NCI-H1930 (cell line): ENCODE data around the gene ZBTB42.
A peak's percentile ranks its signal among the peaks of the same experiment; 100 is the strongest.

Experiments
- DNase-seq, 2 experiments: peaks; one replicate each; lab custom pipeline; 2025; lab: John Stamatoyannopoulos, UW

Gene ZBTB42

DNA sequence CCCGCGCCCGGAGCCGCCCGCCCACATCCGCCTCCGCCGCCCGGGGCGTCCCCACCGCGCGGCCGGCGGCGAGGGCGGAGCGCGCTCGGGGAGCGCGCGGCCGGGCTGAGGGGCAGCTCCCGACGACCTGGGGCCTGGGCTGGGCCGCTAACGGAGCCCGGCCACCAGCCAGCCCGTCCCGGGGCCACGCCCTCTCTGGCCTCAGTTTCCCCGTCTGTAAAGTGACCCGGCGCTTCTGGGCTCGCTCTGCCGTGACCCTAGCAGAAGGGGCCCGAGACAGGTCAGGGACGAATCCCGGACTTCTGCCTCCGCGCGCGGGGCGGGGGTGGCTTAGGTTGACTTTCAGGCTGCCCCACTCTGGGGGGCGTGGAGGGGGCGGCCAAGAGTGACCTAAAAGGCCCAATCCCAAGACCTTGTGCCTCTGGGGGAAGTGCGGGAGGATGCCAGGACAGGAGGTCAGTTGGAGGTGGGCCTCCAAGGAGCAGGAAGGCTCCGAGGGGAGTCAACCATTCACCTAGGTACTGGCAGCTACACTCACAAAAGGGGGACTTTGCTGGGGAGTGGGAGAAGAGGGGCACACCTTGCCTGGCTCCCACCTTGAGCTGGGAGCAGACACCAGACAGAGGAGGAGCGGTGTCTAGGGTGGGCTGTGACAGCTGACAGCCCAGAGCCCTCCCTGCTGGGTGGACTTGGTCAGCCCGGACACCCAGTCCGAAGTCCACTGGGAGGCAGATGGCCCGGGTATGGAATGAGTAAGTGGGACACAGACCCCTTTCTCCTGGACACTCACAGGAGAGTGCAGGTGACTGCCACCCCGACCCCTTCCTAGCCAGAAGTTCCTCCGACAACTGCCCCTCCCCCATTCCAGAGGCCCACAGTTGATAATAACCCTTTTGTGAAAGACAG, 4.9 kb upstream of the ZBTB42 start:
- peak in 1 of 2 experiments; percentile 44 for DNase-seq

DNA sequence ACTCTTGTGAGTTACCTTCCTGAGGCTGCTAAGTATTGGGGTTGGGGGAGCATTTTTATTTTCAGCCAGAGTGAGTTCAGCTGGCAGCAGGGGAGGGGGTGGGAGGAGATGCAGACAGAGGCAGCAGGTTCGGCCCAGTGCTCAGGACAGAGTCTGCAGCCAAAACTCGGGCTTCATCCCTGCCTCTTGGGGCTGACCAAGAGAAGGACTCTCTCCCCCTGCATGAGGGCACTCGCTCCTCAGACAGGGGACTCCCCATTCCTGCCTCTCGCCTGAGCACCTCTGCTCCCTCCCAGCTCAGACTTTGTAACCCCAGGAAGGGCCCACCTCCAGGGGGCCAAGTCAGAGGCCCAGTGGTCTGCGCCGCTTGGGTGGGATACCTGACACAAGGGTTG, 4.2 kb upstream of the ZBTB42 start:
- DNase-seq, result no peak

DNA sequence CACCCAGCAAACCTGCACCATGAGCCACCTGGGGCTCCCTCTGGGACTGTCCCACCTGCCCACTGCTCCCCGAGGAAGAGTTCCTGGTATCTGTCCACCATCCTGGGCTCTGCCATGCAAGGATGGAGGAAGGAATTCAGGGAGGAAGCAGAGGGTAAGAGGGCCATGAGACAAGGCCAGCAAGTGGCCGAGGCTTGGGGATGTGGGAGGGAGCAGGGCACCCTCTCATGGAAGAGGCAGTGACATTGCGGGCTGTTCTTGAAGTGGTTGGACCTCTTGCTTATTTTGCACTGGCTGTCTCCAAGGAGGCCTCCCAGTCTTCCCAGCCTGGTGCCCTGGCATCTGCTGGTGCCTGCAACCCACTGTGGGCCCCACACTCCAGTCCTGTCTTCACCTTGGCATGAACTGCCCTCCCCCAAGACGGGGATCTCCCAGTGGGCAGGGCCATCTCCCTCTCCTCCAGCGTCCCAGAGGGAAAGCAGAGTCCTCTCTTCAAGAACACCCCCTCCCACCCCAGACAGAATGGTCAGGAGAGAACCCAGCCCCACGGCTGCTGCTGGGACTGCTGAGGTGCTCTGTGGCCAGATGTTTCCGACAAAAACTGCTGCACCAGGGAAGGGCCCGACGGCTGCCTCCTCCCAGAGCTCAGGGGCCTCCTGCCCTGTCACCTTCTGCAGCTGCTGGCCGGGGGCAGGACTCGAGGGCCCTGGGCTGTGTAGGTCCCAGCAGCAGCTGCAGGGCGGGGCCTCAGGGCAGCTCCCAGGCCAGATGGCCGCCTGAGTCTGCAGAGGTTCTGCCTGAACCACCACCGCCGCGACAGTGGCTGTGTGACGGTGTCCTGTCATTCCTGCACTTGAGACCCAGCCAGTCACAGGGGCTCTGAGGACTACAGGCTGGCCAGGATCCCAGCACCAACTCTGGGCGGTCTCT, 3.5 kb upstream of the ZBTB42 start:
- DNase-seq, result no peak

DNA sequence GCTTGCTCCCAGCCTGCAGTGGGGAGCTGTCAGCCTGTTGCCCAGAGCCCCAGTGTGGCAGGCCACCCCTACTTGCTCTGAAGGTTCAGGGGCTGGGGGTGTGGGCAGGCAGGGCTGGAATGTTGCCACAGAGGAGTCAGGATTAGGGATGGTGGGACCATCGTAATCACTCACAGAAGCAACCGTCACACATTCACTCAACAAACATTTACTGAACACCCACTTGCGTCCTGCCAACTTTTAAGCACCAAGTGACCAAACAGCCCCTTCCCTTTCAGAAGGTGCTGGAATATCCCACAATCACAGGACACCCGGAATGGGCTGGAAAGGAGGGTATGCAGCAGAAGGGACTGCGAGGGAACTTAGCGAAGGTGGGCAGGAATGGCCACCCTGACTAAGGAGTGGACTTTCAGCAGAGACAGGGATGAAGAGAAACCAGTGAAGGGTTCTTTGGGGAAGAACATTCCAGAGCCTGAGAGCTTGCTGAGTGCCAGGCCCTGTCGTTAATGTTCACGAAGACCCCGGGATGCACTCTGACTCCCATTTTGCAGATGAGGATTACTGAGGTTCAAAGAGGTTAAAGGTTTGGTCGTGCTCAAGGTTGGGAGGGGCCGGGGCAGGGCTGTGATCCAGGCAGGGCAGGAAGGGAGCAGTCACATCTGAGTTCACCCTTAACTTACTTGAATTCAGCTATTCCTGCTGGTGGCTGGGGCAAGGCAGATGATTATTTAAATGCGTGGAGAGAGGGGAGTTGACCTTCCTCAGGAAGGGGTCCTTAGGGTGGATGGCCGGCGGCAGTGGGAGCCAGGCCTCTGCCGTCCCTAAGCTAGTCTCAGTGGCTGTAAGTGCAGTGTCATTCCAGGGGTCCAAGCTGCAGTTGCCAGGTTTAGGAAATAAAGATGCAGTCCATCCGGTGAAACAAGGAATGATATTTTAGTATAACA, 2.3 kb upstream of the ZBTB42 start:
- no peak for DNase-seq

DNA sequence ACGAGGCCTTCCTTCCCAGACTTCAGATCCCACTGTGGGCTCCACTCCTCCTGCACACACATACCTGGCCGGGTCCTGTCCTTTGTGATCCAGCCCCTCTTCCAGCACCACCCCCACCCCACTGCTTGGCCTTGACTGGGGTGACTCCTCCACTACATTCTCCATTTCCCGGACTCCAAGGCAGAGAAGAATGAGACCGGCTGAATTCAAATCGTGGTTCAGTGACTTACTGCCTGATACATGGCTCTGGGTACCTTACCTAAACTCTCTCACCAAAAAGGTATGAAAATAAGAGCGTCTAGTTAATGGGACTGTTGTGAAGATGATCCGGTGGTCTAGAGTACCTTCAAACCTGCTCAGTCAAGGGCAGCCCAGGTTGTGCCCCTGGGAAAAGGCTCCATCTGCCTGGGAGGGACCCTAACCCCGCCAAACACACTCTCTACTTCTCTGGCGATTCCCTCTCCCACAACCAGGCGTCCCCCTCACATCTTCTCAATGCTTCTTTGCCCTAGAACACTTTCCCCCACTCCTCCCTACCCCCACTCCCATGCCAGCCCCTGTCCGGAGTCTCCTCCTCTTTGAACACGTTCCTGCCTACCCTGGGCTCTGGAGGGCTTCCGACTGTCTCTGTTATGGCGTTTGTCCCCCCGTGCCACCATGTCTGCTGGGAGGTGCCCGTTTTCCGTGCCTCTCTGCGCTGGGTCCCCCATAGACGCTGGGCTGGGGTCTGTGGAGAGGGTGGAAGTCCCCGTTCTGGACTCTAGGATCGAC, 1.5 kb upstream of the ZBTB42 start:
- DNase-seq, result no peak

DNA sequence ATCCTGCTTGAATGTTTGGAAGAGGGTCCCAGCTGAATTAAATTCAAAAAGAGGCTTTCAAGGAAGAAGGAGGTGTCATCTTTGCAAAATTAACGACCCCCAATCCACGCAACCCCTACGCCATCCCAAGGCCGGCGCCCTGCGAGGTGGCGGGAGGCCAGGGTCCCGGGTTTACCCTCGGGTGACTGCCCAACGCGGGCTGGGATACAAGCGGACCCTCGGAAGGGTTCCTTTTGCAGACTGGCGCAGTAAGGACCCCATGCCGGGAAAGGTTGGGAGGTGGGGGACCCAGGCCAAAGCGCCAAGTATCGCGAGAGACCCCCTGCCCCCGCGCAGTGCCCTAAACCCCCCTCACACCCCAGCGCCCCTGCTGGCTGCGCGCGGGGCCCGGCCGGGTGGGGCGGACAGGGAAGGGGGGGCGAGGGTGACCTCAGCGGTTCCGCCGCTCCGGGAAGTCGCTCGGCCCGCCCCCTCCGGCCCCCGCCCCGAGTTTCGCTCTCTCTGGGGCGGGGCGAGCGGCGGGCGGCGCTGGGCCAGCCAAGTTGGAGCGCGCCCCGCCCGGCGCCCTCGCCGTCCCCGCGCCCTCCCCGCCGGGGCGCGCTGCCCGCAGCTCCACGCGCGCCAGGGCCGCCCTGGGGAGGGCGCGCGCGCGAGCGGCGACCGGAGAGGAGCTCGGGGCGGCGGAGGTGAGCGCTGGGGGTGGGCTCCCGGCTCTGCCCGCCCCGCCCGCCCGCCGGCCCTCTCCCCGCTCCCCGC, 708 bp upstream of the ZBTB42 start:
- peak; percentile 72 to 84 for DNase-seq

DNA sequence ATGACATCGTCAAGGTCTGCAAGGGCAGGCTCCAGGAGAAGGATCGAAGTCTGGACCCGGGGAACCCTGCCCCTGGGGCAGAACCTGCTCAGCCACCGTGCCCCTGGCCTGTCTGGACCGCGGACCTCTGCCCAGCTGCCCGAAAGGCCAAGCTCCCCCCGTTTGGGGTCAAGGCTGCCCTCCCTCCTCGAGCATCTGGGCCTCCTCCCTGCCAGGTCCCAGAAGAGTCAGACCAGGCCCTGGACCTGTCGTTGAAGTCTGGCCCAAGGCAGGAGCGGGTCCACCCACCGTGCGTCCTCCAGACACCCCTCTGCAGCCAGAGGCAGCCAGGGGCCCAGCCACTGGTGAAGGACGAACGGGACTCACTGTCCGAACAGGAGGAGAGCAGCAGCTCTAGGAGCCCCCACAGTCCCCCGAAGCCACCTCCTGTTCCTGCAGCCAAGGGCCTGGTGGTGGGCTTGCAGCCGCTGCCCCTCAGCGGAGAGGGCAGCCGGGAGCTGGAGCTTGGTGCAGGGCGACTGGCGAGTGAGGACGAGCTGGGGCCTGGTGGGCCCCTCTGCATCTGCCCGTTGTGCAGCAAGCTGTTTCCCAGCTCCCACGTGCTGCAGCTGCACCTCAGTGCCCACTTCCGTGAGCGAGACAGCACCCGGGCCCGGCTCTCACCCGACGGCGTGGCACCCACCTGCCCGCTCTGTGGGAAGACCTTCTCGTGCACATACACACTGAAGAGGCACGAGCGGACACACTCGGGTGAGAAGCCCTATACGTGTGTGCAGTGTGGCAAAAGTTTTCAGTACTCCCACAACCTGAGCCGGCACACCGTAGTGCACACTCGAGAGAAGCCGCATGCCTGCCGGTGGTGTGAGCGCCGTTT, 856 bp downstream of the ZBTB42 start:
- DNase-seq, result no peak

DNA sequence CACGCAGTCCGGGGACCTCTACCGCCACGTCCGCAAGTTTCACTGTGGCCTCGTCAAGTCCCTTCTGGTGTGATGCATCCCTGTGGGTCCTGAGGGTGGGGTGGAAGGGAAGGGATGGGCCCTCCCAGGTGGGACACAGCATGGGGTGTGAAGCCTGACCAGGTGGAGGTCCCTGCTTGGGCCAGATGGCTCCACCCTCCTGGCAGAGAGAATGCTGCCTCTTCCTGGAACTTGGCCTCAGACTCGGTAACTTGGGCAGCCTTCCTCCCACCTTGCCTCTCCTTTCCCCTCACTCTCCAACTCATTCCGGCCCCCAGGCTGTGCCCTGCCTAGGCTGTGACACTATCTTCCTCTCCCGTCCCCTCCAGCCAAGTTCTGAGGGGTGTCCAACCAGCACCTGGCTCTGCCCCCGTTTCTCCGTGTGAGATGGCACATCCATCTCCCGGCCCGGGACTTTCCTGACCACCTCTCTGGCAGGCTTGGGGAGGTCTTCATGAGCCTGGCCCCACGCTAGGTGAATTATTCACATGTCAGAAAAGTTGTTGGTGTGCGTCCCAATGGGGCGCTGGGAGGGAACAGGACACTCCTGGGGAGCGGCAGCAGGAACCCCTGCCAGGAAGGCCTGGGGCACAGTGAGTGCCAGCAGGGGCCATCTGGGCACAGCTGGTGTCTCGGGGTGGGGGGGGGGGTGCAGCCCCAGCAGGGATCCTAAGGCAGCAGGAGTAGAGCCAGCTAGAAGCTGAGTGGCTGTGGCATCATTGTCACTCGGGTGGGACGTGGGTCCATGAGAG, 1.7 kb downstream of the ZBTB42 start:
- no peak for DNase-seq

DNA sequence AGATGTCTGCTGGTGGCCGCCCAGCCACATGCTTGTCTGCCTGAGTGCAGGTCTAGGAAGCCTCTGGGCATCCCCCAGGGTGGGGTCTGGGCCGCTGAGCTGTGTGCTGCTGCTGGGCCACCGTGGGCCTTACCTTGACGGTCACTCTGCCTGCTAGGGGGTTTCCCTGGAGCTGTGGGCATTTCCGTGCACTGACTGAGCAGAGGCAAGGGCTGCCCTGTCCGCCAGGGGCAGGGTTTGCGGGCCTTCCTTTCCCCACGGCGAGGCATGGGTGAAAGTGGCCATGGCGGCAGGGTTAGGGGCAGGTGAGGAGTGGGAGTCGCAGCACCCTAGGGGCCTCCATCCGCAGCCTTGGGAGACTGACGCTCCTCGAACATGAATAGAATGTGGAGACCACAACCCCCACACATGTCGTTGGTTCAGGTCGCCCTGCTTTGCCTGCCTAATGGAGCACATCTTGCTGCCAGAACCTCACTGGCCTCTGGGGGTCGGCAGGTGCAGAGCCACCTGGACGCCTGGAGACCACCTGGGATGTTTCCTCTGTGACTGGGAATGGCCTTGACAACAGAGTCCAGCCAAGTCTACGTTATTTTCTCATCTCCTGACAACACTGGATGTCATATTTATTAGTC, 2.5 kb downstream of the ZBTB42 start:
- no peak for DNase-seq

DNA sequence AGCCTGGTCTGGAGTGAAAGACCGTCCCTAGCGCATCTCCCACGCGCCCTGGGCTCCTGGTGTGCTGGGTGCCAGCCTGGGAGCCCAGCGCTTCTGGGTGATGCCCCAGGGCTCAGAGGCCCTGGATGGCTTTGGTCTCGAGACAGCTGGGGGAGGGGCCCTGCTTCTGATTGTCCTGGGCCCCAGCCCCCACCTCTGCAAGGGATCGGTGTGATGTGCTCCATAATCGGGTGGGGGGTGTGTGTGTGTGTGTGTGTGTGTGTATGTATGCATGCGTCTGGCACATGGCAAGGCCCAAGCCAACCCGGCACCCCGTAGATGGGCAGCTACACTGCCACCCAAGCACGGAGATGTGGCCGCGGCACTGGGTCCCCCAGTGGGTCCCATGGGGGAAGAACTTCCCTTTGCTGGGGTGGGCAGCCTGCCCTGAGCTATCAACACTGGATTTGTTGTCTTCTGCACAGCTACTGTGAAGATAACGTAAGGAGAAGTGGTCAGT, 3.1 kb downstream of the ZBTB42 start:
- DNase-seq, result no peak

DNA sequence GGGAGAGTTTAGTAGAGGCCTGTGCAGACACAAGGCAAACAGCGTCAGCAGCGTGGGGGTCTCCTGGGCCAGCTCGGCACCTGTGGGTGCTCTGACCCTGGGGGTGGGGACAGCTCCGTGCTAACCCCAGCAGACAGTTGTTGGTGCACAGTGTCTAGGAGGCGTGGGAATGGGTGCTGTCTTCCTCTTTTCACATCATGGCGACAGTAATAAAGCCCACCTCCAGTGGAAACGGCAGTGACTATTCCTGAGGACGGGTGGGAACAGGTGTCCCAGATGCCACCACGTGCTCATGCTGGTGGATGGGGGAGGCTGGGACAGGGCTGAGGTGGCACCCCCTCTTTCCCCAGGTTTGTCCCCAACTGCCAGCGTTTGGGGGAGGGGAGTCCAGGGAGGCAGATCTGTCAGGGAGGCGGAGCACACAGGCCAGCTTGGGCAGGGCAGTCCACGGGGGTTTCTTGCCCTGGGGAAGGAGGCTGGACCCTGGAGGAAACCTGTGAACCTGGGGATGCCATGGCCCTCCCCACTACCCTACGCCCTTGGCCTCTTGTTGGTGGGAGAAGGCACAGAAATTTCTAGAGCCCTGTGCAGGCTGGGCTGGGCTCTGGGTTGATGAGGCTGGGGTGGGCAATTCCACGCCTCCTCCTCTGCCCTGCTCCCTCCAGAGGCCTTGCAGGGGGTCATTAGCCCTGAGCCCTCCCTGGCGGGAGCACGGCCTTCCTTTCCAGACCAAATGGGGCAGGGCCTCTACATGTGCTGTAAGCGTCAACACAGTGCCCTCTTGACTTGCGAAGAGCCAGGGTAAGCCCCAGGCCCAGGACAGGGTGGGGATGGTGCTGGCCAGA, 3.8 kb downstream of the ZBTB42 start:
- no peak for DNase-seq

DNA sequence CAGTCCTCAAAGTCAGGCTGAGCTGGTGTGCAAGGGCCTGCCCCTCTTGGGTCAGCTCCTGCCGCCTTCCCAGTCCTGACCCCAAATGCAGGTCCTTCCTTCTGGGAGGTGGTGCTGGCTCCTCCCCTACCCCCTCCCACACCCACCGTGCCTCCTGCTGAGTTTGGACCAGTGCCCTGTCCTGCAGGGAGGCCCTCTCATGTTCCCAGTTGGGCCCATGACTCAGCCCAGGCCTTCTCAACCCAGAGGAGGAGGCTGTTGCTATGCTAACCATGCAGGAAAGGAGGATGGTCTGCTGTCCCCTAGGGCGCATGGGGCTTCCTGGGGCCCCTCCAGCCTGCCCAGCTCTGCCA, 4.4 kb downstream of the ZBTB42 start:
- no peak for DNase-seq

DNA sequence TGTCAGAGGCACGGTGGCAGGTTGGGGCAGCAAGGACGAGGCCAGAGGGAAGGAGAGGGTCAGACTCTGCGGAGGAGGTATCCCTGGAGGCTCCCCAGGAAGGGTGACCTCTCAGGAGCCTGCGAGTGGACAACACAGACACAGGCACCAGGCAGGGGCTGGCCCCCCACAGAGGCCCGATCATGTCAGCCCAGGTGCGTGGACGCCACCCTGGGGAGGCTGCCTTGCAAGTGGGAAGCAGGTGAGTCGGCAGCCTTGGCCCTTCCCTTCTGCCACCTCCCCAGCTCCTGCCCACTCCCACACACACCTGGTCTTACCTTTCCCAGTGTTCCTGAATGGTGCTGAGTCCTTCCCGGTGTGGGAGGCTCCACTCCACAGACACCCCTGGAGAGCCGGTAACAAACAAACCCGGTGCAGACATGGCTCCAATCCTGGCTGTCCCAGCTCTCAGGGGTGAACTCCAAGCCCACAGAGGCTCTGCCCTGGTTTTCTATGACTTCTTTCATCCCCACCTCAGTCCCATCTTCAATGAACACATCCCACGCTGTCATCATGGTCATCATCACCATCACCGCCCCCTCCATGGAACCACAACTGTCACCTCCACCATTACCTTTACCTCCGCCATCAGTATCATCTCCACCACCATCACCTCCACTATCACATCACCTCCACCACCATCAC, 5.2 kb downstream of the ZBTB42 start:
- no peak for DNase-seq

DNA sequence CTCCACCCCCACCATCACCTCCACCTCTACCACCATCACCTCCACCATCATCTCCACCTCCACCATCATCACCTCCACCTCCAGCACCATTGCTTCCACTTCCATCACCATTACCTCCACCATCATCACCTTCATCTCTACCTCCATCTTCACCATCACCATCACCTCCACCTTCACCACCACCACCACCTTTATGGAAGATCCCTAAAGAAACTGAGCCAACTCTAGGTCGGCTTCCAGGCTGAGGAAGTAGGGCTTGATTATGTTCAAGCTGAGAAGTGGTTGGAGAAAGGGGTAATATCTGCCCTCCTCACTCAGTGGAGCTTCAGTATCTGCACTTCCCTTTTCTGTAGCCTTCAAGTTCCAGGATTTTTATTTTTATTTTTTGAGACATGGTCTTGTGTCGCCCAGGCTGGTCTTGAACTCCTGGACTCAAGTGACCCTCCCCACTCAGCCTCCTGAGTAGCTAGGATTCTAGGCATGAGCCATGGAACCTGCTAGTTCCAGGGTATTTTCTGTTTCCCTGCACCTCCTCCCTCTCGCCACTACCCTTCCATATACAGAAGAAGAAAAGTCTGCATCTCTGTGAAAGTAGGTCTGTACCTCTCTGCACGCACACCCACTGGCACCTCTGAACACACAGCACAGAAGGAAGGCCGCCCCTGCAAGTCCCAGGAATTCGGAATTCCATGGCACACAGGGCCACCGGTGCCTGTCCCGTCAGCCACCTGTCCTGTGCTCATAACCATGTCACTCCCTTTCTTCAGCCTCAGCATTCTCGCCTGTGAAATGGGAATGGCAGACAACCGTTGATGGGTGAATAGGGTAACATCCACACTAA, 5.9 kb downstream of the ZBTB42 start:
- DNase-seq, result no peak

DNA sequence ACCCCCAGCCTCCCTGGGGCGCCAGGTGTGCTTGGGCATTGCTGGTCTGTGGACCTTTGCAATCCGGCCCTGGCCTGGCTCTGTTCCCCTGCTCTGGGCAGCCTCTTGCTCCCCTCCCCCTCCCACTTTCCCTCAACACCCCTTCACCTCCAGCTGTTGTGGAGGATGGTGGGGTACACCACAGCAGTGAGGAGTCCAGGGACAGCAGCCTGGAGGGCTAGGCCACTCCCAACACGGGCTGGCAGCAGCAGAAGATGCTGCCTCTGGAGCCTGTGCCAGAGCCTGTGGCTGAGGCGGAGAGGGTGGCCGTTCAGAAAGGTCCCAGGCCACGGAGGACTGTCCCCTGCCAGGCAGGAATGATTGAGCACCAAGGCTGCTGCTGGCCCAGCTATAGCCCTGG, 7.6 kb downstream of the ZBTB42 start:
- DNase-seq, result no peak
